Fibroblast of mammary gland (primary cell): ENCODE measurements around the gene NEMF.

Experiments
- DNase-seq: peaks from one replicate; pipeline ENCODE4 v3.0.0-alpha.2; 2010; ENCODE audit warnings: low read depth
- H3K4me3 ChIP-seq: 2 replicates; pipeline ENCODE4 v1.5.1; 2011; ENCODE audit warnings: low read depth, mild to moderate bottlenecking, low read length, moderate library complexity; ENCODE audit not compliant: control insufficient read depth
- CTCF ChIP-seq: conservative IDR thresholded peaks from 2 replicates; pipeline ENCODE4 v1.5.1; 2011; ENCODE audit warnings: low read depth, low read length, inconsistent platforms; ENCODE audit not compliant: control insufficient read depth, insufficient read depth

The NEMF gene

DNA sequence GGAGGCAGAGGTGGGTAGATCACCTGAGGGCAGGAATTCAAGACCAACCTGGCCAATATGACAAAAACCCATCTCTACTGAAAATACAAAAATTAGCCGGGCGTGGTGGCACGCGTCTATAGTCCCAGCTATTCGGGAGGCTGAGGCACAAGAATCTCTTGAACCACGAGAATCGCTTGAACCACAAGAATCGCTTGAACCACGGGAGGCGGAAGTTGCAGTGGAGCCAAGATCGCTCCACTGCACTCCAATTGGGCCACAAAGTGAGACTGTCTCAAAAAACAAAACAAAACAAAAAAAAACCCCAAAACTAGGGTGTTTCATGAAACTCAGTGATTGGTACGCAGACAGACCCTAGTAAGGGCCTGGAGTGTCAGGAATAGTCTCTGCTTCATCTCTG is 33.9 kb upstream of the NEMF start:
- no peak for DNase-seq
- TF ChIP-seq CTCF, result no peak
- H3K4me3 ChIP-seq, result no peak overlapping the region

- DNase-seq, result peak; percentile 72
- no peak overlapping the region for H3K4me3 ChIP-seq
- no peak for TF ChIP-seq CTCF
Measured at GRCh38 chr14:49882826-49883694, 30.5 kb upstream of the NEMF start.

GRCh38 chr14:49881350-49882001 is 28.9 kb upstream of the NEMF start:
- no peak for DNase-seq
- no peak overlapping the region for H3K4me3 ChIP-seq
- no peak for TF ChIP-seq CTCF

GRCh38 chr14:49880267-49881064 is 27.9 kb upstream of the NEMF start:
- no peak overlapping the region for H3K4me3 ChIP-seq
- no peak for TF ChIP-seq CTCF
- peak; percentile 52 for DNase-seq

GRCh38 chr14:49879646-49880204 is 27.1 kb upstream of the NEMF start:
- DNase-seq, result peak; percentile 76
- no peak overlapping the region for H3K4me3 ChIP-seq
- peak; percentile 79 for TF ChIP-seq CTCF

GRCh38 chr14:49876563-49877127 is 24.1 kb upstream of the NEMF start:
- H3K4me3 ChIP-seq, result no peak overlapping the region
- no peak for DNase-seq
- TF ChIP-seq CTCF, result no peak
